ENCODE measurements around the gene ERGIC1. TPM values are rescaled to one million over a fixed set of nuclear protein-coding genes. Genes with fewer than 3 reads are reported as not detected.
A peak's percentile ranks its signal among the peaks of the same experiment; 100 is the strongest.

The ERGIC1 gene
- total and polyA plus RNA-seq, 2 of the 13 experiments (the other 11 are each of a cell fraction or from before 2014, with no cell fraction given), result 78.5 to 184 TPM

DNA sequence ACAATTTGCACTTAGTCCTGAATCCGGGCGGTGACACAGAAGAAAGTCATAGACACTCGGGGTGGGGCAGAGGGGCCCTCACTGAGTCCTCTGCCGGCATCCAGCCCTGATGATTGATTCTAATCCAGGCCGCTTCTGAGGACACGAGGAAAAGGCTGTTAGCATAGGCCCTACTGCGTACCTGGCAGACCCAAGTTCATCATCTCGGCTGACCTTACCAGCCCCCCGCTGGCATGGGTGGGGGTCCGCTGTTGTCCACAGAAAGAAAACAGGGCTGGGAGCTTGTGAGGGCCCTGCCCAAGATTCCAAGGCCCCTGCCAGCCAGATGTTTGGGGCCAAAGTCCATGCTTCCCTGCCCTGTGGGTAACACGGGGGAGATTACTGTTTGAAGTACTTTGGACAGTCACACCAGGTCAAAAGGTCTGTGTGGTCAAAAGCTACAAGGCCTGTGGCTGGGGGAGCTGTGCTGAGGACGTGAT, 24.5 kb downstream of the ERGIC1 start (continued):
- TF ChIP-seq, protein P1, sequence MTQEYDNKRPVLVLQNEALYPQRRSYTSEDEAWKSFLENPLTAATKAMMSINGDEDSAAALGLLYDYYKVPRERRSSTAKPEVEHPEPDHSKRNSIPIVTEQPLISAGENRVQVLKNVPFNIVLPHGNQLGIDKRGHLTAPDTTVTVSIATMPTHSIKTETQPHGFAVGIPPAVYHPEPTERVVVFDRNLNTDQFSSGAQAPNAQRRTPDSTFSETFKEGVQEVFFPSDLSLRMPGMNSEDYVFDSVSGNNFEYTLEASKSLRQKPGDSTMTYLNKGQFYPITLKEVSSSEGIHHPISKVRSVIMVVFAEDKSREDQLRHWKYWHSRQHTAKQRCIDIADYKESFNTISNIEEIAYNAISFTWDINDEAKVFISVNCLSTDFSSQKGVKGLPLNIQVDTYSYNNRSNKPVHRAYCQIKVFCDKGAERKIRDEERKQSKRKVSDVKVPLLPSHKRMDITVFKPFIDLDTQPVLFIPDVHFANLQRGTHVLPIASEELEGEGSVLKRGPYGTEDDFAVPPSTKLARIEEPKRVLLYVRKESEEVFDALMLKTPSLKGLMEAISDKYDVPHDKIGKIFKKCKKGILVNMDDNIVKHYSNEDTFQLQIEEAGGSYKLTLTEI (CRISPR knock-in tag; conservative IDR thresholded peaks at IDR 0.05), result no peak
- TF ChIP-seq FLYWCH1 (CRISPR knock-in tag; IDR thresholded peaks at IDR 0.05), result no peak
- TF ChIP-seq ARHGAP35 (CRISPR knock-in tag; IDR thresholded peaks at IDR 0.05; ENCODE audit: borderline replicate concordance), result no peak
- TF ChIP-seq, protein P2, sequence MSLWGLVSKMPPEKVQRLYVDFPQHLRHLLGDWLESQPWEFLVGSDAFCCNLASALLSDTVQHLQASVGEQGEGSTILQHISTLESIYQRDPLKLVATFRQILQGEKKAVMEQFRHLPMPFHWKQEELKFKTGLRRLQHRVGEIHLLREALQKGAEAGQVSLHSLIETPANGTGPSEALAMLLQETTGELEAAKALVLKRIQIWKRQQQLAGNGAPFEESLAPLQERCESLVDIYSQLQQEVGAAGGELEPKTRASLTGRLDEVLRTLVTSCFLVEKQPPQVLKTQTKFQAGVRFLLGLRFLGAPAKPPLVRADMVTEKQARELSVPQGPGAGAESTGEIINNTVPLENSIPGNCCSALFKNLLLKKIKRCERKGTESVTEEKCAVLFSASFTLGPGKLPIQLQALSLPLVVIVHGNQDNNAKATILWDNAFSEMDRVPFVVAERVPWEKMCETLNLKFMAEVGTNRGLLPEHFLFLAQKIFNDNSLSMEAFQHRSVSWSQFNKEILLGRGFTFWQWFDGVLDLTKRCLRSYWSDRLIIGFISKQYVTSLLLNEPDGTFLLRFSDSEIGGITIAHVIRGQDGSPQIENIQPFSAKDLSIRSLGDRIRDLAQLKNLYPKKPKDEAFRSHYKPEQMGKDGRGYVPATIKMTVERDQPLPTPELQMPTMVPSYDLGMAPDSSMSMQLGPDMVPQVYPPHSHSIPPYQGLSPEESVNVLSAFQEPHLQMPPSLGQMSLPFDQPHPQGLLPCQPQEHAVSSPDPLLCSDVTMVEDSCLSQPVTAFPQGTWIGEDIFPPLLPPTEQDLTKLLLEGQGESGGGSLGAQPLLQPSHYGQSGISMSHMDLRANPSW (CRISPR knock-in tag; IDR thresholded peaks at IDR 0.05; ENCODE audit: borderline replicate concordance), result no peak
- no peak for TF ChIP-seq ELF4 (CRISPR knock-in tag; IDR thresholded peaks at IDR 0.05; ENCODE audit: borderline replicate concordance)
- no peak for TF ChIP-seq NFE2L1 (CRISPR knock-in tag; IDR thresholded peaks at IDR 0.05; ENCODE audit: borderline replicate concordance)
- TF ChIP-seq ZNF3 (CRISPR knock-in tag; IDR thresholded peaks at IDR 0.05), result no peak
- no peak for TF ChIP-seq ZNF430 (CRISPR knock-in tag; IDR thresholded peaks at IDR 0.05)
- TF ChIP-seq AHR (CRISPR knock-in tag; IDR thresholded peaks at IDR 0.05), result 0 out of 2 replicates have a peak, but pooled peaks have one; percentile 47
- no peak for TF ChIP-seq U2AF2 (IDR thresholded peaks at IDR 0.05; ENCODE audit: low read depth, low read length)
- TF ChIP-seq, protein P3, sequence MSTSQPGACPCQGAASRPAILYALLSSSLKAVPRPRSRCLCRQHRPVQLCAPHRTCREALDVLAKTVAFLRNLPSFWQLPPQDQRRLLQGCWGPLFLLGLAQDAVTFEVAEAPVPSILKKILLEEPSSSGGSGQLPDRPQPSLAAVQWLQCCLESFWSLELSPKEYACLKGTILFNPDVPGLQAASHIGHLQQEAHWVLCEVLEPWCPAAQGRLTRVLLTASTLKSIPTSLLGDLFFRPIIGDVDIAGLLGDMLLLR (CRISPR knock-in tag; IDR thresholded peaks at IDR 0.05), result no peak
- peak; percentile 88; the same call in 1 of the 2 replicates for TF ChIP-seq ZSCAN30 (CRISPR knock-in tag; IDR thresholded peaks at IDR 0.05)
- no peak for TF ChIP-seq ZMYM3 (CRISPR knock-in tag; IDR thresholded peaks at IDR 0.05)
- TF ChIP-seq EHMT2 (IDR thresholded peaks at IDR 0.05; ENCODE audit: borderline replicate concordance, low read depth, low read length), result no peak
- no peak for TF ChIP-seq ZNF441 (CRISPR knock-in tag; IDR thresholded peaks at IDR 0.05; ENCODE audit: borderline replicate concordance)
- TF ChIP-seq ZNF501 (CRISPR knock-in tag; IDR thresholded peaks at IDR 0.05), result no peak
- no peak for TF ChIP-seq LCORL (IDR thresholded peaks at IDR 0.05)
- TF ChIP-seq LCORL (CRISPR knock-in tag; IDR thresholded peaks at IDR 0.05), result peak; percentile 74
- TF ChIP-seq ZNF7 (CRISPR knock-in tag; IDR thresholded peaks at IDR 0.05), result no peak
- TF ChIP-seq ZNF883 (CRISPR knock-in tag; IDR thresholded peaks at IDR 0.05; ENCODE audit: not compliant biosample characterization), result no peak
- TF ChIP-seq, protein P4, sequence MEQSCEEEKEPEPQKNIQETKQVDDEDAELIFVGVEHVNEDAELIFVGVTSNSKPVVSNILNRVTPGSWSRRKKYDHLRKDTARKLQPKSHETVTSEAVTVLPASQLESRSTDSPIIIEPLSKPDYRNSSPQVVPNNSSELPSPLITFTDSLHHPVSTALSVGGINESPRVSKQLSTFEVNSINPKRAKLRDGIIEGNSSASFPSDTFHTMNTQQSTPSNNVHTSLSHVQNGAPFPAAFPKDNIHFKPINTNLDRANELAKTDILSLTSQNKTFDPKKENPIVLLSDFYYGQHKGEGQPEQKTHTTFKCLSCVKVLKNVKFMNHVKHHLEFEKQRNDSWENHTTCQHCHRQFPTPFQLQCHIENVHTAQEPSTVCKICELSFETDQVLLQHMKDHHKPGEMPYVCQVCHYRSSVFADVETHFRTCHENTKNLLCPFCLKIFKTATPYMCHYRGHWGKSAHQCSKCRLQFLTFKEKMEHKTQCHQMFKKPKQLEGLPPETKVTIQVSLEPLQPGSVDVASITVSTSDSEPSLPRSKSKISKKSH (CRISPR knock-in tag; IDR thresholded peaks at IDR 0.05; ENCODE audit: borderline replicate concordance), result no peak
- no peak for TF ChIP-seq KDM3A (CRISPR knock-in tag; IDR thresholded peaks at IDR 0.05; ENCODE audit: low read depth)
- TF ChIP-seq, protein P5, sequence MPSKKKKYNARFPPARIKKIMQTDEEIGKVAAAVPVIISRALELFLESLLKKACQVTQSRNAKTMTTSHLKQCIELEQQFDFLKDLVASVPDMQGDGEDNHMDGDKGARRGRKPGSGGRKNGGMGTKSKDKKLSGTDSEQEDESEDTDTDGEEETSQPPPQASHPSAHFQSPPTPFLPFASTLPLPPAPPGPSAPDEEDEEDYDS (CRISPR knock-in tag; IDR thresholded peaks at IDR 0.05), result no peak
- TF ChIP-seq TBP (CRISPR knock-in tag; IDR thresholded peaks at IDR 0.05), result no peak; the same call in 1 of the 2 replicates
- TF ChIP-seq RORA (CRISPR knock-in tag; IDR thresholded peaks at IDR 0.05), result no peak
- TF ChIP-seq HOXD1 (CRISPR knock-in tag; IDR thresholded peaks at IDR 0.05), result peak; percentile 90
